Measurements from ENCODE around the gene HOXD11.

The HOXD11 gene

GRCh38 chr2:176131848-176132158 is 24.7 kb downstream of the HOXD11 start:
- in situ Hi-C loops (cut with HindIII; ENCODE audit: low sequenced_read_pairs) = loop anchor here (10.0 kb wide), 1 partner anchor 503 kb away; no protein-coding TSS in a partner anchor
- H3K4me3 ChIP-seq (ENCODE audit: low read depth, low read length) = no peak overlapping the region
- no peak for DNase-seq (ENCODE audit: low read depth)
- no peak for TF ChIP-seq CTCF (IDR thresholded peaks at IDR 0.05; ENCODE audit: low read depth, low read length, missing control alignments)

GRCh38 chr2:176132205-176133171 is 25.4 kb downstream of the HOXD11 start:
- in situ Hi-C loops (cut with HindIII; ENCODE audit: low sequenced_read_pairs) = loop anchor here (10.0 kb wide), 1 partner anchor 502 kb away; no protein-coding TSS in a partner anchor
- no peak for TF ChIP-seq CTCF (IDR thresholded peaks at IDR 0.05; ENCODE audit: low read depth, low read length, missing control alignments)
- peak overlapping the region; percentile 2 for H3K4me3 ChIP-seq (ENCODE audit: low read depth, low read length)
- no peak for DNase-seq (ENCODE audit: low read depth)

GRCh38 chr2:176133389-176133788 is 26.3 kb downstream of the HOXD11 start:
- H3K4me3 ChIP-seq (ENCODE audit: low read depth, low read length) = no peak overlapping the region
- no peak for TF ChIP-seq CTCF (IDR thresholded peaks at IDR 0.05; ENCODE audit: low read depth, low read length, missing control alignments)
- DNase-seq (ENCODE audit: low read depth) = no peak
- in situ Hi-C loops (cut with HindIII; ENCODE audit: low sequenced_read_pairs) = loop anchor here (10.0 kb wide), 1 partner anchor 501 kb away; no protein-coding TSS in a partner anchor

- H3K4me3 ChIP-seq (ENCODE audit: low read depth, low read length) = no peak overlapping the region
- DNase-seq (ENCODE audit: low read depth) = no peak
- in situ Hi-C loops (cut with HindIII; ENCODE audit: low sequenced_read_pairs) = loop anchor here (10.0 kb wide), 1 partner anchor 501 kb away; no protein-coding TSS in a partner anchor
- TF ChIP-seq CTCF (IDR thresholded peaks at IDR 0.05; ENCODE audit: low read depth, low read length, missing control alignments) = no peak
Observed at GRCh38 chr2:176134035-176134434, 27.0 kb downstream of the HOXD11 start.

- DNase-seq (ENCODE audit: low read depth) = no peak
Observed at GRCh38 chr2:176135035-176135440, 28.0 kb downstream of the HOXD11 start.

More at GRCh38 chr2:176135035-176135440, 28.0 kb downstream of the HOXD11 start:
- in situ Hi-C loops (cut with HindIII; ENCODE audit: low sequenced_read_pairs) = loop anchor here (10.0 kb wide), 1 partner anchor 500 kb away; no protein-coding TSS in a partner anchor
- H3K4me3 ChIP-seq (ENCODE audit: low read depth, low read length) = no peak overlapping the region
- no peak for TF ChIP-seq CTCF (IDR thresholded peaks at IDR 0.05; ENCODE audit: low read depth, low read length, missing control alignments)

All from astrocyte of the cerebellum (primary cell).